IPS-18a (cell line): ENCODE measurements around the gene FYB1.

Source experiments
- H3K27ac ChIP-seq: one replicate; pipeline ENCODE4 v1.5.1; 2013; ENCODE audit warnings: low read length
- H3K27me3 ChIP-seq: one replicate; pipeline ENCODE4 v1.6.1; 2013; ENCODE audit warnings: mild to moderate bottlenecking, low read length; ENCODE audit not compliant: control insufficient read depth, insufficient read depth
- H3K36me3 ChIP-seq: one replicate; pipeline ENCODE4 v1.6.1; 2013; ENCODE audit warnings: low read depth, low read length; ENCODE audit not compliant: control insufficient read depth
- H3K4me1 ChIP-seq: one replicate; pipeline ENCODE4 v1.6.1; 2013; ENCODE audit warnings: low read depth, low read length; ENCODE audit not compliant: control insufficient read depth
- H3K4me3 ChIP-seq: one replicate; pipeline ENCODE4 v1.5.1; 2013; ENCODE audit warnings: low read length
- H3K9ac ChIP-seq: one replicate; pipeline ENCODE4 v1.6.1; 2013; ENCODE audit warnings: mild to moderate bottlenecking, low read length, moderate library complexity
- H3K9me3 ChIP-seq: one replicate; pipeline ENCODE4 v1.6.1; 2013; ENCODE audit warnings: low read depth, low read length; ENCODE audit not compliant: control insufficient read depth

Gene FYB1

GRCh38 chr5:39062104-39062503 is 157.3 kb downstream of the FYB1 start:
- Histone ChIP-seq H3K4me1 (peaks cover 11% of the 10 kb centered on the region), H3K9me3 (peaks cover 8% of the 10 kb centered on the region), H3K27me3 (no peaks in the 10 kb centered on the region), H3K27ac (no peak overlapping the region), H3K4me3 (no peak overlapping the region), H3K36me3 (no peaks in the 10 kb centered on the region), H3K9ac (no peak overlapping the region)

GRCh38 chr5:39059064-39059463 is 160.3 kb downstream of the FYB1 start:
- Histone ChIP-seq H3K36me3 (no peaks in the 10 kb centered on the region), H3K9ac (no peak overlapping the region), H3K4me1 (peaks cover 1% of the 10 kb centered on the region), H3K9me3 (no peaks in the 10 kb centered on the region), H3K27ac (no peak overlapping the region), H3K4me3 (no peak overlapping the region), H3K27me3 (no peaks in the 10 kb centered on the region)

GRCh38 chr5:39058178-39058921 is 161.0 kb downstream of the FYB1 start:
- Histone ChIP-seq H3K9me3 (no peaks in the 10 kb centered on the region), H3K36me3 (no peaks in the 10 kb centered on the region), H3K4me3 (no peak overlapping the region), H3K9ac (no peak overlapping the region), H3K27me3 (no peaks in the 10 kb centered on the region), H3K4me1 (no peaks in the 10 kb centered on the region), H3K27ac (no peak overlapping the region)

- H3K4me1 ChIP-seq: no peaks in the 10 kb centered on the region
- no peaks in the 10 kb centered on the region for H3K27me3 ChIP-seq
- H3K9me3 ChIP-seq: no peaks in the 10 kb centered on the region
- H3K9ac ChIP-seq: no peak overlapping the region
- no peak overlapping the region for H3K27ac ChIP-seq
- H3K4me3 ChIP-seq: no peak overlapping the region
- H3K36me3 ChIP-seq: no peaks in the 10 kb centered on the region
Observed at GRCh38 chr5:39057734-39058133, 161.6 kb downstream of the FYB1 start.

- H3K36me3 ChIP-seq: no peaks in the 10 kb centered on the region
- H3K27me3 ChIP-seq: no peaks in the 10 kb centered on the region
- H3K4me3 ChIP-seq: no peak overlapping the region
- H3K27ac ChIP-seq: no peak overlapping the region
- H3K4me1 ChIP-seq: peaks cover 3% of the 10 kb centered on the region
- H3K9ac ChIP-seq: no peak overlapping the region
- no peaks in the 10 kb centered on the region for H3K9me3 ChIP-seq
Observed at GRCh38 chr5:39055768-39056398, 163.5 kb downstream of the FYB1 start.
